Uterus (tissue), 4 donors: Measurements from ENCODE around the gene NPR1. TPM values are rescaled to one million over a fixed set of nuclear protein-coding genes. Genes with fewer than 3 reads are reported as not detected.

ENCODE experiments used
- DNase-seq, 2 donors: peaks; one replicate each; pipeline ENCODE4 v3.0.0-alpha.2; 2019 to 2020
- H3K27ac ChIP-seq, 2 donors: fragments of 200-600 bp; sonication (generic); 1 replicate in 1 of 2; 2 replicates in 1 of 2; pipeline ENCODE4 v1.5.1; 2016 to 2018
- H3K27me3 ChIP-seq, 2 donors: fragments of 200-600 bp; sonication (generic); one replicate each; pipeline ENCODE4 v1.5.1; 2018 to 2019; ENCODE audit warnings: control low read depth in 1 of 2
- H3K36me3 ChIP-seq, 2 donors: fragments of 200-600 bp; sonication (generic); one replicate each; pipeline ENCODE4 v1.5.1; 2019; ENCODE audit warnings: control low read depth in 1 of 2
- H3K4me1 ChIP-seq, 2 donors: fragments of 200-600 bp; sonication (generic); one replicate each; pipeline ENCODE4 v1.5.1; 2018 to 2019; ENCODE audit warnings: control low read depth in 1 of 2
- H3K4me3 ChIP-seq, 2 donors: fragments of 200-600 bp; sonication (generic); 1 replicate in 1 of 2; 2 replicates in 1 of 2; pipeline ENCODE4 v1.5.1; 2018 to 2019; ENCODE audit warnings: mild to moderate bottlenecking in 1 of 2
- H3K9me3 ChIP-seq, 2 donors: fragments of 200-600 bp; sonication (generic); one replicate each; pipeline ENCODE4 v1.5.1; 2019; ENCODE audit warnings: control low read depth in 1 of 2
- CTCF ChIP-seq, 4 experiments: fragments of 200-600 bp in 2 of 4; fragments of 450-650 bp in 2 of 4; sonication (generic) in 2 of 4; IDR thresholded peaks; one replicate each; pipeline ENCODE4 v1.5.1; 2016 to 2019; ENCODE audit warnings: antibody characterized with exemption in 4 of 4, mild to moderate bottlenecking in 2 of 4, moderate library complexity in 1 of 4
- POLR2A ChIP-seq, 2 donors: fragments of 450-650 bp; IDR thresholded peaks; one replicate each; pipeline ENCODE4 v1.6.1; 2016; ENCODE audit warnings: antibody characterized with exemption in 2 of 2, mild to moderate bottlenecking in 1 of 2, moderate library complexity in 1 of 2
- intact Hi-C: fragments of 100-400 bp; cut with DNase I; formaldehyde crosslinking; loops from one replicate; pipeline ENCODE4 v1.15.1; 2023; ENCODE audit warnings: low total_unique reads
- total RNA-seq, 4 donors: library from RNA; depleted of rRNA in 3 of 4; stranded (reverse); fragments of >200 nt in 3 of 4; gene quantifications; one replicate each; pipeline versions ENCODE4 v1.1.0 to v1.2.4, GENCODE V29; 2014 to 2023
- donor health status: DM: yes; HTN: yes; CAD: no.

The NPR1 gene
- total RNA-seq, 4 donors from 2014 or later = 34.1 to 74.0 (median 50.8) TPM

DNA sequence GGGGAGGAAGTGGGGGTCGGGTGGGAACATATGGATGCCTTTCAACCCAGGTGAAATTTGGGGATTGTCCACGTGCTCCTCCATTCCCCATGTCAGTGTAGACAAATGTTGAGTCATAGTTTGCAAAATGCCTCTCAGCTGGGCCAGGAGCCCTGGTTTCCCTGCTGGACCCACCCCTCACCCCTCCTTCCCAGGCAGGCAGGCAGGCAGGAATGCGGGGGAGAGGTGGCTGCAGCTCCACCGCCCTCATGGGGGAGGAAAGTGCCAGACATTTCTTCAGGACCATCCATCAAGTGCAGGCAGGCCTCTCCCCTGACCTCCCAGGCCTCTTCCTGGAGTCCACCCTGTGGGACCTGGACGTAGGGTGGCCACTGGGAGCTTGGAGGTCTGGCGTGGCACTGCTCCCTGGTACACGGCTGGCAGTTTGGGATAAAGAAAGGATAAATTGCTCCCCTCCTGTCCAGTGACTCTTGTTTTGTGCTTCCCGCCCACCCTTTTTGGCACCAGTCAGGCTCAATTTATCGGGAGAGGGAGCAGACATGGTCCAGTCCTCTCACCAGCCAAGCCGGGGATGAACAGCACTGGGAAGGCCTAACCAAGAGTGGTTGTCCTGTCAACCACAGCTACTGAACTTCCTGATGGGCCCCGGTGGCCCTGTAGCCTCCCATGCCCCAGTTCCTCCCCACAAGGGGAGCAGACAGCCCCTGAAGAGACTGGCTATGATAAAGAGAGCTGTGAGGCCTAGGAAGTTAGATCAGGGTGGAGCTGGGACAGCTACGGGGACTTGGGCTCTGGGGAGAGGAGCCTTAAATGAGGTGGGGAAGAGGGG lies 18.9 kb downstream of the NPR1 start:
- peak; percentile 90 to 94 for DNase-seq
- intact Hi-C loops = no loop called here
- Histone ChIP-seq H3K9me3 (no peaks in the 10 kb centered on the region), H3K36me3 (no peaks in the 10 kb centered on the region), H3K4me1 (peaks cover 0 to 15% of the 10 kb centered on the region in 2 donors), H3K27me3 (no peaks in the 10 kb centered on the region), H3K4me3 (no peak overlapping the region), H3K27ac (peak overlapping the region; percentile 95 to 96)
- TF ChIP-seq POLR2A (IDR thresholded peaks at IDR 0.05) = peak in 1 of 2 donors; percentile 35
- peak in 1 of 4 experiments; percentile 5 for TF ChIP-seq CTCF (IDR thresholded peaks at IDR 0.05)

DNA sequence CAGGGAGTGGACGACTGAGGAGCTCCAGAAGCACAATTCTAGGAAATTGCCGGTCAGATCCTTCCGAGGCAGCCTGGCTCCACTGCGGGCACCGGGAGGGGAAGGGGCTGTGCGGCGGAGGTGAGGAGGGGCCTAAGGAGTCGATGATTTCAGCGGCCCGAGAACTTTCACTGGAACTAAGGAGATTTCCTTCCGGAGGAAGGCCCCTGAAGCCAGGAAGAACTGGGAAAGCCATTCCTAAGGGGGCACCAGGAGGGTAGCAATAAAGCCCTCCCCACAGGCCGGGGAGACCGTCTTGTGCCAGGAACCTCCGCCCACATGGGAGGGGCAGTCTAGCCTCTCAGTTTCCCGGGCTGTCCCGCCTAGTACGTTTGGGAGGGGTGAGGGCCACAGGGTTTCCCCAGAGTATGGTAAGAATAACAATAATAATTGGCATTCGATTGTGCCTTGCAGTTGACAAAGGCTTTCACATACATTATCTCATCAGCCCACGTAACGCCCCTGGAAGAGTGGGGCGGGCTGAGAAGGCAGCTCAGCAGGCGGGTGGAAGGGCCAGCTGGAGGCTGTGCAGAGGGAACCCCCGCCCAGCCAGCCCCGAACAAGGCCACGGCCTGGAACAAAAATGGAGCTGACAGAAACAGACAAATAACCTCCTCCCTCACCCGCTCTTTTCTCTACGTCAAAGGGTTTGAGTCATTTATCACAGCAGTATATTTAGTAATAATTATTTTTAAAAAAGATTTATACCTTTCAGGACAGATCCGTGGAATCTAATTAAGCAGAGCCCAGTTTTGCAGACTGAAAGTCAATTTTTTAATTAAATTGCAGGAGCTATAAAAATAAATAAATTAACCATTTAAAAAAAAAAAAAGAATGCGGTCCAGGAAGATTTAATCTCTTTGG lies 19.8 kb downstream of the NPR1 start:
- peaks cover 0 to 15% of the 10 kb centered on the region in 2 donors for H3K4me1 ChIP-seq
- H3K9me3 ChIP-seq = no peaks in the 10 kb centered on the region
- TF ChIP-seq POLR2A (IDR thresholded peaks at IDR 0.05) (no peak), CTCF (IDR thresholded peaks at IDR 0.05) (no peak)
- DNase-seq = peak; percentile 85 to 86
- peak overlapping the region; percentile 95 to 96 for H3K27ac ChIP-seq
- H3K27me3 ChIP-seq = no peaks in the 10 kb centered on the region
- intact Hi-C loops = no loop called here
- no peaks in the 10 kb centered on the region for H3K36me3 ChIP-seq
- H3K4me3 ChIP-seq = no peak overlapping the region

- intact Hi-C loops = no loop called here
- Histone ChIP-seq H3K36me3 (no peaks in the 10 kb centered on the region), H3K4me3 (no peak overlapping the region), H3K4me1 (peaks cover 0 to 15% of the 10 kb centered on the region in 2 donors), H3K27ac (peak overlapping the region; percentile 95 to 96), H3K27me3 (no peaks in the 10 kb centered on the region), H3K9me3 (no peaks in the 10 kb centered on the region)
- no peak for TF ChIP-seq CTCF (IDR thresholded peaks at IDR 0.05)
- TF ChIP-seq POLR2A (IDR thresholded peaks at IDR 0.05) = no peak
- peak in 1 of 2 donors; percentile 36 for DNase-seq
Measured at GRCh38 chr1:153698923-153699714, 20.6 kb downstream of the NPR1 start.

DNA sequence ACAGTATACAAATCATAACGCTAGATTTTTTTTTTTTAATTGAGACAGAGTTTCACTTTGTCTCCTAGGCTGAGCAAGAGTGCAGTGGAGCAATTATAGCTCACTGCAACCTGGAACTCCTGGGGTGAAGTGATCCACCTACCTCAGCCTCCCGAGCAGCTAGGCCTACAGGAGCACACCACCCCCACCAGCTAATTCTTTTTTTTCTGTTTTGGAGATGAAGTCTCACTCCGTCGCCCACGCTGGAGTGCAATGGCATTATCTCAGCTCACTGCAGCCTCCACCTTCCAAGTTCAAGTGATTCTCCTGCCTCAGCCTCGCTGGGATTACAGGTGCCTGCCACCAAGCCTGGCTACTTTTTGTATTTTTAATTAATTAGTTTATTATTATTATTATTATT lies 21.3 kb downstream of the NPR1 start:
- TF ChIP-seq CTCF (IDR thresholded peaks at IDR 0.05) (no peak), POLR2A (IDR thresholded peaks at IDR 0.05) (no peak)
- H3K36me3 ChIP-seq = no peaks in the 10 kb centered on the region
- no peaks in the 10 kb centered on the region for H3K27me3 ChIP-seq
- no peak for DNase-seq
- no peak overlapping the region for H3K4me3 ChIP-seq
- intact Hi-C loops = no loop called here
- peaks cover 0 to 15% of the 10 kb centered on the region in 2 donors for H3K4me1 ChIP-seq
- H3K9me3 ChIP-seq = no peaks in the 10 kb centered on the region
- H3K27ac ChIP-seq = peak overlapping the region; percentile 95 to 96
